Stimulated activated CD4-positive, alpha-beta T cell treated with anti-CD3 and anti-CD28 coated beads, Interleukin-1b, Interleukin-23, amount 100 ng/mL, for 1 hour (primary cell): ENCODE results near the gene PRDM11.

ENCODE experiments used
- DNase-seq, 2 donors: peaks; one replicate each; pipeline ENCODE4 v3.0.0-alpha.2; 2020; ENCODE audit warnings: low read depth in 2 of 2

PRDM11 gene

DNA sequence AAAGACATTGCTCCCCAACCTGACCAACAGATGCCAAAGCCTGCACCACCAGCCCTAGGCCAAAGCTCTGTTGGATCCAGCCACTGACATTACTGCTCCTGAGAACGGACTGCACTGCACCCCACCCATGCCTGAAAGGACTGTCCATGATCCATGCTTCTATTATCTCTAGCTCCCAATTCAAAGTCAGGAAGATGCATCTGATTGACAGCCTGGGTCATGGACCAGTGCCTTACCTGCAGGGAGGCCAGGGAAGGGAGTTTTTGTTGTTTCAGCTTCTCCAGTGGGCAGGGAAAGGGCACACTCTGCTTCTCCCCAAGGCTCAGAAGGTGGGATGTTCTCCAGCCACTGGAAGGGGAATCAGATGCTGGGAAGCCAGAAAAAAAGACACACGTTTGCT lies 4.8 kb upstream of the PRDM11 start:
- no peak for DNase-seq

DNA sequence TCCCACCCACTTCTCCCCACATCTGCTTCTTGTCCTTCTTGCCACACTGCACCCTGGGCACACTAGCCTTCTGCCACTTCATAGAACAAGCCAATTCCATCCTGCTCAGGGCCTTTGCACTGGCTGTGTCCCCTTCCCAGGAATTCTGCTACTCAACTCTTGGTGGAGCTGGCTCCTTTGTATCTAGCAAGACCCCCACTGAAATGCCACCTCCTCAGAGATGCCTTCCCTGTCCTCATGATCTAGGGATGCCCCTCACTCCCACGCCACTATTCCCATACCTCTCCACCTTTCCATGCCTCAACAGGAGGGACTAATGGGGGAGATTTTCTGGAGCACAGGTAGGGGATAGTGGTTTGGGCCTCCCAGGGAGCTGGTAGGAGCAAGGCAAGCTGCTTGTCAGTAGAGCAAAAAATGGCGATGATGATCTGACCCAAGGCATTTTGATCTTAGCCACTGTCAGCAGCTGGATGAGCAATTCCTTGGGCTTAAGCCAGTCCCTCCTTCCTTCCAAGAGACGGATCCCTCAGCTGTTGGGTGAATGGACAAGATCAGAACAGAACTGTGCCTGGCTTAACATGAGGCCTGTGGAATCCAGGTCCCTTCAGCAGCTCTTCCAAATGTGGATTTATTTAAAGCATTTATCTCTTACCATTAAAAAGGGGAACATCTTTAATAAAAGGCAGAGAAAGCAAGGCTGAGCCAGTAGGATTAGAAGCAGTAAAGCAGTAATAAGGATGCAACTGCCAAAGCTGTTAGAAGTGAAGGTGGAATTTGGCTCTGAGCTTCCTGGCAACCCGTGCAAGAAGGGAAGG lies 4.0 kb upstream of the PRDM11 start:
- no peak for DNase-seq

DNA sequence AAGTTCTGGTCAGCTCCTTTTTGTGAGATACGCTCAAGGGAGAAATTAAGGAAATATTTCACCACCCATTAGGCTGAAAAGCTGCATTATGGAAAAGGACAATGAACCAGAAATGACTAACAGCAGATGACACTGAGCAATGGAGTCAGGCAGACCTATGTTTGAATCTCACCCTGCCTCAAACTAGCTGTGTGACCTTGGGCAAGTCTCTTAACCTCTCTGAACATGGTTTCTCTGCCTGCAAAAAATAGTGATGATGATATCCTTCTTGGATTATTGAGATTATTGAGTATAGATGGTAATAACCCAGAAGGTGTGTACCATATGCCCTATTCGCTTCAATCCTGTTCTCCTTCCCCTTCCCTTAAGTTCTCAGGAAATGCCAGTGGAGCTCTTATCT lies 2.9 kb upstream of the PRDM11 start:
- no peak for DNase-seq

DNA sequence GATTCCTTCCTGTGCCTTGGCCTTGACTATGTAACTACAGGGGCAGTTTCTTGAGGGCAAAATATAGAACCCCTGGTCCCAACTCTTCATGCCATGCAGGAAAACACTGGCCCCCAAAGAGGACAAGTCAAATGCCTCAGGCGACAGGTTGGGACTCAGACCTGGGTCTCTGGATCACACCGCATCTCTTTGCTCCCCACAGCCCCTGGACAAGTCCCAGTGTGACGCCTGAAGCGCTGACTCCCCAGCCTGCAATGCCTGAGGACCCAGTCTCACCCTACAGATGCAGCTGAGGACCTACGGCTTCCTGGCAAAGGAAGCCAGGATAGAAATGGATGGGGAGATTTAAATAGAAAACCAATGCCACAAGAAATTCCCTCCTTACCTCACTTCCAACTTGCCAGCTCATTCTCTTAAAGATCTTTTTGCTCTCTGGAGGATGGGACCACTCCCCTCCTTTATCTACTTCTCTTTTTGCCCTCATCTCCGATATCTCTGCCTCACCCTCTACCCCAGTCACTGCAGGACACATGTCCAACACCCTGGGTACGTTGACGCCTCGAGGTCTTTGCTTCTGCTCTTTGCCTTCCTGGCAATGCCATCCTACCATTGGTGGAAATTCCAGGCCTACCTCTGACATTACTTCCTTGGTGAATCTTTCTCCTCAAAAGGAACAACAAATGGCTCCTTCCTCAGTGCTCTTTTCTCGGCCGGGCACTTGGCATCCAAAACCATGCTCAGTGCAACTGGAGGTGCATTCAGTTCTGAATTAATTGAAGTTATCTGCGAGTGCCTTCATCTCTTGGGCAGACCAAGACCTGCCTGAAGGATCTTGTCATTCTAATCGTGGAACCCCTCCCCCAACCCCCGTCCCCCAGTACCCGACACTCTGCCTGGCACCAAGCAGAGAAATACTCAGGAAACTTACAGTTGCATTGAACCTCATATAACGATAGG lies 2.0 kb upstream of the PRDM11 start:
- DNase-seq: no peak

DNA sequence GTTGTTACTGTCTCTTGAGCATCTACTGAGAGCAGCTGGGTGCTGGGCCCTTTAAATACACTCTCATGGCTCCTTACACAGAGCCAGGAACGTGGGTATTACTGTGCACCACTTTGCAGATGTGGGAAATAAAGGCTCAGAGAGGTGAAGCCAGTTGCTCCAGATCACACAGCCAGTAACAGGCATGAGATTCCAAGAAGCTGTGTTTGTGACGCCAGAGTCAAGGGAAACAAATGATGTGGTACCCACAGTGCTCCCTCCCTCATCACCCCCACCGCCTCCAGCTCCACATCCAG lies 1.4 kb upstream of the PRDM11 start:
- DNase-seq: no peak

- no peak for DNase-seq
Measured at GRCh38 chr11:45145379-45146071, 914 bp upstream of the PRDM11 start.

DNA sequence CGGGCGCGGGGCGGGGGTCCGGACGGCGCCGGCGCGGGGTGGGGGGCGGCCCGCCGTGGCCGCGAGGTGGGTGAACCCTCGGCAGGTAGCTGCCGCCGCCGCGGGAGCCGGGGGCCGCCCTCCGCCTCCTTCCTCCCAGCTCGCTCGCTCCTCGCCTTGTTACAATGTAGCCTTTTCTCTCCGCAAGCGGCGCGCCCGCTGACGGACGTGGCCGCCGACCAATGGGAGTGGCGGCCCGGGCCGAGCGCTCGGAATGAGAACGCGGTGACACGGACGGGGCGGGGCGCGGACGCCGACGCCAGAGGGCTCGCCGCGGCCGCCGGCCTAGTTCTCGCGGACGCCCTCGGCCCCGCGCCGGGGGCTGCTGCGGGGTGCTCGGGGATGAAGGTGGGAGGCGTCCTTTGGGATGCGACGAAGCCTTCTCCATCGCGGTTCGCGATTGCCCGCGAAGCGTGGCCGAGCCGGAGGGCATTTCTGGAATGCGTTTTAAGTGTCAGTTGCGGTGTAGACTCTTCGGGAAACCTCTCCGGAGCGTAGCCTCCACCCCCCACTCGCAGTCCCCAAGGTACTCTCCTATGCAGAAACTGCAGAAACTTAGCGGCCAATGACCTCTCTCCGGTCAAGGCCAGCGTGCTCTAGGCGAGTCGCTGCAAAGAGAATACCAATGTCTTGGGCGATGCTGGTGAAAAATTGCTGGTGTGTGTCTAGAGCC lies 734 bp downstream of the PRDM11 start:
- peak; percentile 84 for DNase-seq

DNA sequence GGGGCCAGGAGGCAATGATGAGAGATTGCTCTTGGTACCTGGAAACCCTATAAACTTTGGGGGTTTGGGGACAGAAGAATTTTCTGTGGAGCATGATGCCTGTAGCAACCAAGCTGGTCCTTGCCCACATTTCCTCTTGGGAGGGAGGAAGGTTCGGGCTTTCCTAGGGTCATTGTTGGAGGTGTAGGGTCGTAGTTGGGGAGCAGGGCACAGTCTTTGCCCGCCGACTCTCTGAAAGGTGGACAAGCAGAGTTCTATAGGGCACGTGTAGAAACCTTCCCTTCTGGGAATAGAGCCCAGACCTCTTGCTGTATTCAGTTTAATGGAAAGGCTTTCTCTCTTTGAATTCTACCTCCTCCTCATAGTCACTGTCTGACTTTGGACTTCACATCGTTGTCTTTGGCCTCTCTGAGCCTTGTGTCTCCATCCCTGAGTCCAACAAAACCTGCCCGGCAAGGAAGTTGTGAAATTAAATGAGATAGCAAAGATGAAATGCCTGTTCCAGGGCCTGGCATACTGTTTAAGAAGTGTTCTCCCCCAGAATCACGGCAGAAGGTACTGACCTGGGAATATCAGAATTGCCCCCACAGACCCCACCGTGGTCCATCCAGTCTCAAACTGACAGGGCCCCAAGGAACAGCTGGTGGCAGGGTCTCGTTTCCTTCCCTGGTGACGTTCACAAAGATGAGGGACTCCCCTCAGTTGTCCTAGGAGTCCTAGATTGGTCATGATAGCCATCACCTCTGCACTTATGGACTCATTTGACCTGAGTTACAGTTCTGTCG lies 1.6 kb downstream of the PRDM11 start:
- no peak for DNase-seq

DNA sequence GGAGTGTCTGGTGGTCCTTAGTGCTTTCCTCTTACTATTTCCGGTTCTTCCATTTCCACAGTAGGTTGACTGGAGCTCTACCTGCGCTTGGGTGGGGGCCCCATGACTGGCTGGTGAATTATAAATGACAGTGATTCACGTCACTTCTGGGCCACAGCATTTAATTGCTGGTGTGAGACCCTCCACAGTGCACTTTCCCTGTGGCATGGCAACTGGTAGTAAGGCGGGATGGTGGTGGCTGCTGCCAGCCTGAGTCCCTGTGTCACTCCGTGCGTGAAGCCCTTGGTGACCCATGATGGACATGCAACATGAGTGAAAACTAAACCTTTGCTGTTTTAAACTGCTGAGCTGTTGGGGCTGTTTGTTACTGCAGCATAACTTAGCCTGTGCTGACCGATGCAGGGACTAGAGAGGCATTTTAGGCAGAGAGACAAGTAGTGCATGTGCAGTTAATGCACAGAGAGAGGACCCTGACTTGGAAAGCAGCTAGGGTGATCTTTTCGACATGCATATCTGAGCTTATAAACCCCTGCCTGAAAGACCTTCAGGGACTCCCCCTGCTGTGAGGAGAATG lies 3.1 kb downstream of the PRDM11 start:
- no peak for DNase-seq

- no peak for DNase-seq
Measured at GRCh38 chr11:45150301-45150700, 3.9 kb downstream of the PRDM11 start.

DNA sequence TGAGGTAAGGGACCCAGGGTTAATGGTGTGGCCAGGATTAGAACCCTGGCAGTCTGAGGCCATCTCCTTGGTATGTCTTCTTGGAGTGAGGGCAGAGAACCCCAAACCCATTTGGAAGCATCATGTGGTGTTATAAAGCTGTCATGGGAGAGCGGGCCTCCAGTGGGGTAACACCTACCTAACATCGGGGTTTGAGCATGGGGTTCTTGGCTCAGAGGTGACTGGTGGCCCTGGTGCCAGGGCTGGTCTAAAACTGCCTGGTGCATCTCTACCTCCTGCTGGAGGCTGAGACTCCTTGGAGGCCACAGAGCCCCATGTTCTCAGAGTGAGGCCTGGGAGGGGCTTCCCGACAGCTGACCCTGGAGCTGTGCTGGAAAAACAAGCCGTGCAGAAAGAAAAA lies 4.5 kb downstream of the PRDM11 start:
- no peak for DNase-seq

GRCh38 chr11:45151362-45151982 lies 5.0 kb downstream of the PRDM11 start:
- no peak for DNase-seq

DNA sequence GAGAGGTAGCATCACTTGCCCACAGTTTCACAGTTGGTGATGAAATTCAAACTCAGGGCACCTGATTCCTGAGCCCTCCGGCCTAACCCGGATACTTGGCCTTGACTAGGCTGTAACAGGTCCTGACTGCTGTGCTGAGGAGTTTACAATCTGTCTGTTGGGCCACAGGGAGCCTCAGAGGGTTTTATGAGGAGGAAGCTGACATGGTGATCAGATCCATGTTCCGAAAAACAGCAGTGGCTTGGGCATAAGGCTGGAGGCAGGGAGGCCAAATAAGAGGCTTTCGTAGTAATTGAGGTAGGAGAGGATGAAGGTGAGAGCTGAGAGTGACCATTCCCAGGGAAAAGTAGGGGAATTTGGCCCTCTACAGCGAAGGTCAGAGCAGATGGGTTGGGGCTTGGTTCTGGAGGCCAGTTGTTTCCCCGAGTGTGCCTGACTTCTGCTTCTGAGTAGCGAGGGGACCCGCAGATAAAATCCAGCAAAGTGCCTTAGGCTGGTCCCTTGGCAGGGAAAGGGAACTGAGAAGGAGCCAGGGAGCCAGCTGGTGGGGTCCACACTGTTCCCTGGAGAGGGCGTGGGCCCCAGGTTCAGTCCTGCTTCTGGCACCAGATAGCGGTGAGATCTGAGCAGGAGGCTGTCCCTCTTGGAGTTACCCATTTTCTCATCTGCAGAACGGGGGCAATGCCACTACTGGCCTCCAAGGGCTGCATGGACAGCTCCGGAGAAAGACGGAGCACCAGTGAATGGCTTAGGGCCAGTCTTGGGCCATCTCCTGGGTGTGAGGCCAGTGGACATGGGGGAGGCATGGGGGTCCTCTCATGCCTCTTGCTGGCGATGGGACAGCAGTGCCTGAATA lies 6.5 kb downstream of the PRDM11 start:
- no peak for DNase-seq

- no peak for DNase-seq
Measured at GRCh38 chr11:45154276-45154675, 7.8 kb downstream of the PRDM11 start.

GRCh38 chr11:45155058-45155551 lies 8.7 kb downstream of the PRDM11 start:
- DNase-seq: no peak

DNA sequence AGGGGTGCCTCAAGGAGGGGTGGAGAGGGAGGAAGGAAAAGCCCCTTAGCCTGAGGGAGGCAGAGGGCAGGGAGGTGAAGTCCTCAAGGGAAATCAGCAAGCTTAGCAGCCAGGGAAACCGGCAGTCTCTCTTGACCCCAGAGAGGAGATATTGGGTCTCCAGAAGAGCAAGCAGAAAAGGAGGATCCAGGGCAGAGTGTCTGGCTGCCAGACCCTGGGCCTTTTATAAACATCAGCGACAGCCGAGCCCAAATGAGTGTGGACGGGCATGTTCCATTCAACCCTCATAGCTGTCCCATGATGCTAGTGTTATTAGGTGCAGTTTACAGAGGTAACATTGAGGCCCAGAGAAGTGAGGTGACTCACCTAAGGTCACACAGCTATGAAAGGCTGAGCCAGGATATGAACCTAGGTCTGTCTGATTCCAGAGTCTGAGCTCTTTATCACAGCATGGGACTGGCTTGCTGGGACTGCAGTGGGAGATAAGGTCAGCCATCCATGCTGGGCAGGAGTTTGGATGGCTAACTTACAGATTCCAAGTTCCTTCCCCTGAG lies 9.3 kb downstream of the PRDM11 start:
- no peak for DNase-seq

- DNase-seq: no peak
Measured at GRCh38 chr11:45156201-45156600, 9.8 kb downstream of the PRDM11 start.

DNA sequence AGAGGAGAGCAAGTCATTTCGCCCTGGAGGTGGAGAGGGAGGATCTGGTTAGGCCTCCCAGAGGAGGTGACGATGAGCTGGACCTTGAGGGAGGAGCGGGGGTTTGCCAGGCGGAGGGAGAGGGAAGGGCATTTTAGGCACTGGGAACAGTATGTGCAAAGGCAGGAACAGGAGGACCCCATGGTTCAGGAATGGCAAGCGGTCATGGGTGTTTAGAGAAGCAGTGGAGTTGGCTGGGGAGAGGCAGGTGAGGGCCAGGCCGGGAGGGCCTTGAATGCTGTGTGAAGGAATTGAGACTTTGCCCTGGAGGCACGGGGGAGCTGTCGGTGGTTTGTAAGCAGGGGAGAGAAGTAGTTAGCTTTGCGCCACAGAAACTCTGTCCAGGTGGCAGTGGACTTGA lies 10.3 kb downstream of the PRDM11 start:
- no peak for DNase-seq
